WTC11 (cell line): ENCODE results near the gene AP1G2.

ENCODE experiments used
- EMX1 ChIP-seq: fragments of 250-450 bp; sonication (Bioruptor Pico); IDR thresholded peaks from 2 replicates; pipeline ENCODE4 v1.8.0; 2021; ENCODE audit warnings: mild to moderate bottlenecking
- PREB ChIP-seq: sonication (generic); formaldehyde crosslinking; IDR thresholded peaks from 2 replicates; pipeline ENCODE4 v1.8.1; 2022; ENCODE audit warnings: mild to moderate bottlenecking, missing genetic modification reagents, moderate library complexity, borderline replicate concordance
- TEAD4 ChIP-seq: sonication (generic); formaldehyde crosslinking; IDR thresholded peaks from 2 replicates; pipeline ENCODE4 v1.8.0; 2022; ENCODE audit warnings: mild to moderate bottlenecking, missing genetic modification reagents
- ZBTB21 ChIP-seq: sonication (generic); formaldehyde crosslinking; IDR thresholded peaks from 2 replicates; pipeline ENCODE4 v1.8.1; 2023; ENCODE audit warnings: mild to moderate bottlenecking, missing genetic modification reagents, borderline replicate concordance
- ZNF232 ChIP-seq: sonication (generic); formaldehyde crosslinking; IDR thresholded peaks from 2 replicates; pipeline ENCODE4 v1.8.0; 2022; ENCODE audit warnings: mild to moderate bottlenecking, missing genetic modification reagents
- TF ChIP-seq, protein P1 (sequence below): fragments of 200-600 bp; IDR thresholded peaks from 2 replicates; pipeline ENCODE4 v1.8.0; 2022; ENCODE audit warnings: antibody characterized with exemption

DNA sequence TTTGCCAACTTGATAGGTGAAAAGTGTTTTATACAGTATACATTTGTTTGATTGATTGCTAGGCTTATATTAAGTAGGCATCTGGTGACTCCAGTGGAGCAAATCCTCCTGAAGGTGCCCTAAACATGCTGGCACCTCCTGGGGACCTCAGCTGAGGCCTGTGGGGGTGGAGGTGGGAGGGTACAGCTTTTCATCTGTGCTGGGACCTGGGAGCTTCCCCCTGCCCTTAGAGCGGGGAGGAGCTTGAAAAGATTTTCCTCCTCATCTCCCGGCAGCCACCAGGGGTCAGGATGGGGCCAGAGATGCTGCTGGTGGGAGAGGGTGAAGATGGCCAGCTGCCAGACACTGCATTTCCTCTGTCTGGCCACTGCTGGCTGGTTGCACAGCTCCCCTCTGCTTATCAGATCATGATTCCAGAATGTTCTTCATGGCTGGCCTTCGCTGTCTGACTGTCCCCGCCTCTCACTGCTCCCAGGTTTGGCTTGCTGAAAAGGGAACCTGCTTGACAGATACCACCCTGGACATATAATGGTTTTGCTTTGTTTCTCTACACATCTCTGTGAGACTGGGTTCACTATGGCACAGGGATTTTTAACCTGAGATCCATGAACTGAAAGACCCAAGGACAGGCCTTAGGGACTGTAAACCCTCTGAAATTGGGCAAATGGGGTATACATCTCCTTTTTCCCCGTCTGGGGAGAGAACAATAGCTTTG, 21.4 kb upstream of the AP1G2 start:
- TF ChIP-seq ZBTB21 (CRISPR knock-in tag) (no peak), TEAD4 (CRISPR knock-in tag) (no peak), ZNF232 (CRISPR knock-in tag) (no peak), PREB (CRISPR knock-in tag) (no peak; the same call in 1 of the 2 replicates), EMX1 (no peak)
- TF ChIP-seq, protein P1, sequence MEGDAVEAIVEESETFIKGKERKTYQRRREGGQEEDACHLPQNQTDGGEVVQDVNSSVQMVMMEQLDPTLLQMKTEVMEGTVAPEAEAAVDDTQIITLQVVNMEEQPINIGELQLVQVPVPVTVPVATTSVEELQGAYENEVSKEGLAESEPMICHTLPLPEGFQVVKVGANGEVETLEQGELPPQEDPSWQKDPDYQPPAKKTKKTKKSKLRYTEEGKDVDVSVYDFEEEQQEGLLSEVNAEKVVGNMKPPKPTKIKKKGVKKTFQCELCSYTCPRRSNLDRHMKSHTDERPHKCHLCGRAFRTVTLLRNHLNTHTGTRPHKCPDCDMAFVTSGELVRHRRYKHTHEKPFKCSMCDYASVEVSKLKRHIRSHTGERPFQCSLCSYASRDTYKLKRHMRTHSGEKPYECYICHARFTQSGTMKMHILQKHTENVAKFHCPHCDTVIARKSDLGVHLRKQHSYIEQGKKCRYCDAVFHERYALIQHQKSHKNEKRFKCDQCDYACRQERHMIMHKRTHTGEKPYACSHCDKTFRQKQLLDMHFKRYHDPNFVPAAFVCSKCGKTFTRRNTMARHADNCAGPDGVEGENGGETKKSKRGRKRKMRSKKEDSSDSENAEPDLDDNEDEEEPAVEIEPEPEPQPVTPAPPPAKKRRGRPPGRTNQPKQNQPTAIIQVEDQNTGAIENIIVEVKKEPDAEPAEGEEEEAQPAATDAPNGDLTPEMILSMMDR: peak; percentile 68
